ENCODE data around the gene TMEM91. TPM values are rescaled to one million over a fixed set of nuclear protein-coding genes. Genes with fewer than 3 reads are reported as not detected.

TMEM91 gene
- total and polyA plus RNA-seq, 9 of the 15 experiments (the other 6 are each of a cell fraction or from before 2014, with no cell fraction given), result 1.2 to 5.2 (median 2.7) TPM

- TF ChIP-seq KAT7 (CRISPR knock-in tag; IDR thresholded peaks at IDR 0.05; ENCODE audit: borderline replicate concordance), result no peak; the same call in 1 of the 2 replicates
- TF ChIP-seq CCNT2 (IDR thresholded peaks at IDR 0.05; ENCODE audit: borderline replicate concordance, extremely low read depth, insufficient read length, low read depth, low read length), result peak; percentile 58
- TF ChIP-seq CHCHD3 (CRISPR knock-in tag; IDR thresholded peaks at IDR 0.05), result no peak
- no peak for TF ChIP-seq C11orf30 (IDR thresholded peaks at IDR 0.05; ENCODE audit: low read depth)
- no peak; a peak in 1 of 4 replicates for TF ChIP-seq CSDE1 (IDR thresholded peaks at IDR 0.05)
- no peak for TF ChIP-seq RBM15 (IDR thresholded peaks at IDR 0.05; ENCODE audit: insufficient read depth, low read length)
- no peak for TF ChIP-seq ASH1L (IDR thresholded peaks at IDR 0.05; ENCODE audit: borderline replicate concordance, low read depth, partially characterized antibody)
- no peak for TF ChIP-seq PHB2 (IDR thresholded peaks at IDR 0.05; ENCODE audit: low read depth)
- TF ChIP-seq HNRNPH1 (optimal IDR thresholded peaks at IDR 0.05; ENCODE audit: low read depth, low read length), result no peak
- peak; percentile 65 for TF ChIP-seq ELF1 (tag; IDR thresholded peaks at IDR 0.05)
- no peak for TF ChIP-seq MIER1 (IDR thresholded peaks at IDR 0.05; ENCODE audit: low read depth)
- no peak; the same call in 1 of the 2 replicates for TF ChIP-seq TFAP4 (CRISPR knock-in tag; IDR thresholded peaks at IDR 0.05; ENCODE audit: borderline replicate concordance)
- TF ChIP-seq L3MBTL2 (IDR thresholded peaks at IDR 0.05), result peak; percentile 74; the same call in 1 of the 2 replicates
- TF ChIP-seq ZNF133 (CRISPR knock-in tag; IDR thresholded peaks at IDR 0.05), result no peak
- no peak for TF ChIP-seq FOXK1 (CRISPR knock-in tag; IDR thresholded peaks at IDR 0.05; ENCODE audit: borderline replicate concordance)
- TF ChIP-seq HDAC8 (tag; IDR thresholded peaks at IDR 0.05), result no peak
- TF ChIP-seq CREB3L1 (IDR thresholded peaks at IDR 0.05; ENCODE audit: borderline replicate concordance, low read depth), result no peak
- TF ChIP-seq ZNF280A (IDR thresholded peaks at IDR 0.05; ENCODE audit: low read depth, partially characterized antibody), result no peak
- no peak for TF ChIP-seq ZNF3 (CRISPR knock-in tag; IDR thresholded peaks at IDR 0.05)
- no peak for TF ChIP-seq MCM2 (IDR thresholded peaks at IDR 0.05; ENCODE audit: low read depth)
- peak in 1 of 2 experiments; percentile 81; a peak in 2 of 4 replicates for TF ChIP-seq KDM1A (IDR thresholded peaks at IDR 0.05)
- TF ChIP-seq ZC3H4 (CRISPR knock-in tag; IDR thresholded peaks at IDR 0.05; ENCODE audit: borderline replicate concordance), result no peak
- TF ChIP-seq ZNF263 (CRISPR knock-in tag; IDR thresholded peaks at IDR 0.05; ENCODE audit: borderline replicate concordance), result no peak
- peak; percentile 53 for TF ChIP-seq FIP1L1 (IDR thresholded peaks at IDR 0.05; ENCODE audit: low read depth, low read length, poor library complexity, severe bottlenecking)
- no peak for TF ChIP-seq ESRRB (CRISPR knock-in tag; IDR thresholded peaks at IDR 0.05; ENCODE audit: borderline replicate concordance)
Measured at GRCh38 chr19:41352609-41353465, 23.5 kb upstream of the TMEM91 start (continued).

Data from K562 (cell line).